ENCODE results near the gene LNX2. TPM values are rescaled to one million over a fixed set of nuclear protein-coding genes. Genes with fewer than 3 reads are reported as not detected.

LNX2 gene
- total RNA-seq, 8 experiments from 2014 or later: 3.2 to 7.6 (median 5.7) TPM

DNA sequence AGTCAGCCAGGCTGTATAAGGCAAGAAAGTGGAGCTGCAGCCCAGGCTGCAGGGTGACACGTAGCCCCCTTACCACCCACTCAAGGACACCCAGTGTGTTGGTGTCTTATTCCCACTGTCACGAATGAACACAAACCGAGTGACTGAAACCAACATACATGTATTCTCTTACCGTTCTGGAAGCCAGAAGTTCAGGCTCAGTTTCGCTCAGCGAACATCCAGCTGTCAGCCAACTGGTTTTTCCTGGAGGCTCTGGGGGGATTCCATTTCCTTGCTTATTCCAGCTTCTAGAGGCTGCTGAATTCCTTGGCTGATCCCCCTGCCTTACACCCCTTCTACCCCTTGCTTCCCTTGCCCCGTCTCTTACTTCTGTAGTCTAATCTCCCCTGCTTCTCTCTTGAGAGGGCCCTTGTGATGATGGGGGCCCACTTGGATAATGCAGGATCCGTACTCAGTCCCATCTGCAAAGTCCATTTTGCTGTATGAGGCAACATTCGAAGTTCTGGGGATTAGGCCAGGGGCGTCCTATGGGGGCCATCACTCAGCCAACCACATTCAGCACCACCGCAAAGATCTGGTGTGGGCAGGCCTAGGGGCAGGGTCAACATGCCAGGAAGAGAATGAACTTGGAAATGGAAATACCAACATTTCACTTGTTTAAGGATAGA, 122.6 kb downstream of the LNX2 start:
- no peak for ATAC-seq (replicated peaks in 6 of 8)
- Histone ChIP-seq H3K4me1 (replicated peaks in 1 of 2) (peaks cover 9 to 12% of the 10 kb centered on the region in 2 donors), H3K4me3 (no peak overlapping the region), H3K27ac (no peak overlapping the region)
- in situ Hi-C loops (cut with MboI; ENCODE audit: low pct_unique_long_range_greater_than_20kb in 2 of 9, low sequenced_read_pairs in 9 of 9, unreplicated experiment in 9 of 9): no loop called here
- 41 to 100% (median 90%) methylated on average over 2 to 7 of the region's 11 CpGs; no CpG with 5 or more reads in 4 of the 10 experiments for WGBS, 10 experiments

DNA sequence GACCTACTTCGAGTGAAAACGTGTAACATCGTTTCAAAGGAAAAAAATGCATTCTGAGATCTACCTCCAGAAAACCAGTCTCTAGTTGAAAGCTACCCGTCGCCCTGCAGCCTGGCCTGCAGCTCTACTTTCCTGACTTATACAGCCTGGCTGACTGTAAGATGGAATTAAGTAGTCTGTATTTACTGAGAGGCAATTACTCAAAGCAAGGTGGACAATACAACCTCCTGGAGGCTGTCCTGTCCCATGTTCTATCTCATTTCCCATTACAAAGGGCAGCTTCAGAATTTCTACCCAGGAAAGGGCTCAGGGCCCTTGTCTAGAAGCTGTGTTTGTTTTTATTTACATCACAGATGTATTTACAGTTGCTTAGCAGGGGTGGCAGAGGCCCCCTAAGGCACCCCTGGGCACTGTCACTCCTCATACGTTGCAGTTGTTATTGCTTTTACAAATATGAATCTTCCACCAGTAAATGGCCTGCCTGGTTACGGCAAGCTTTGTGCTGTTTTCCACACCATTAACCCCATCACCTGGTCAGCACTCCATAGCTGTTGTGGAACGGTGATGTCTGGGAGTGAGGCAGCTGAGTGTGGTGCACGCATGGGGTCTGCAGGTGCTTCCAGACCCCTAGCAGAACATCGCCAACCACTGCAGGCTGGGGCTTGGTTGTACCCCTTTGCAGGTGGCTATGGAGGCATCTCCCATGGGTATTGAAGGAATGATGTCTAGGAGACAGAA, 123.6 kb downstream of the LNX2 start:
- peaks cover 9 to 12% of the 10 kb centered on the region in 2 donors for H3K4me1 ChIP-seq (replicated peaks in 1 of 2)
- no peak overlapping the region for H3K4me3 ChIP-seq
- no peak overlapping the region for H3K27ac ChIP-seq
- ATAC-seq (replicated peaks in 6 of 8): peak in 4 of 8 experiments; percentile 55 to 63 (median 59)
- in situ Hi-C loops (cut with MboI; ENCODE audit: low pct_unique_long_range_greater_than_20kb in 2 of 9, low sequenced_read_pairs in 9 of 9, unreplicated experiment in 9 of 9): no loop called here
- 26 to 100% (median 43%) methylated on average over 1 to 9 of the region's 10 CpGs; no CpG with 5 or more reads in 2 of the 10 experiments for WGBS, 10 experiments

DNA sequence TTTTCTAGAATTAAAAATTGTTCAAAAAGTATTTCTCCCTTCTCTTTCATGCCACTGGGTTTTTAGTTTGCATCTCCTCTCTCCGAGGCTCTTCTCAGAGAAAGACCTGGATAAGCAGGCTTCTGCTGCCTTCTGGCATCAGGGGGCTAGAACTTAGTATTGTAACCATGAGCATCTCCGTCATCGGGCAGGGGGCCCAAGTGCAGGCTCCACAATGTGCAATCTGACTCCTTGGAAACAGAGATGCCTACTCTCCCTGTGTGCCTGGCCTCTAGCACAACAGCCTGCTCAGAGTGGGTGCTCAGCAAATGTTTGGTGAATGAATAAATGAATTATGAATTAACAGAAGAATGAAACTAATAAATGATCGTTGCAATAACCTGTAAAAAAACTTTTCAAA, 124.3 kb downstream of the LNX2 start:
- no peak overlapping the region for H3K4me3 ChIP-seq
- in situ Hi-C loops (cut with MboI; ENCODE audit: low pct_unique_long_range_greater_than_20kb in 2 of 9, low sequenced_read_pairs in 9 of 9, unreplicated experiment in 9 of 9): no loop called here
- no peak overlapping the region for H3K27ac ChIP-seq
- WGBS, 10 experiments: 0 to 94% (median 61%) methylated on average over 1 to 4 of the region's 4 CpGs; no CpG with 5 or more reads in 1 of the 10 experiments
- ATAC-seq (replicated peaks in 6 of 8): peak in 1 of 8 experiments; percentile 64
- peaks cover 9 to 12% of the 10 kb centered on the region in 2 donors for H3K4me1 ChIP-seq (replicated peaks in 1 of 2)

Other genes with a start within 250 kb of the LNX2 start
- gene GTF3A, start 195.9 kb downstream of the LNX2 start, total RNA-seq: 100 to 1,000 TPM in 4 of 8 experiments, 10 to 100 TPM in 4; 71.7 to 196 (median 97.4) TPM
- gene MTIF3, start 170.0 kb downstream of the LNX2 start, total RNA-seq: 10 to 100 TPM; 34.4 to 69.4 (median 50.8) TPM
- 100 to 1,000 TPM in 7 of 8 experiments, 10 to 100 TPM in 1; 74.3 to 139 (median 128) TPM for gene POLR1D, start 1.4 kb upstream of the LNX2 start, total RNA-seq
- 1 to 10 TPM in 1 of 8 experiments, under 1 TPM in 5, not detected in 2; 0.09 to 1.2 (median 0.26) TPM for gene GSX1, start 172.0 kb upstream of the LNX2 start, total RNA-seq